NCI-H187 (cell line): ENCODE data around the gene PTPN9.
"Not testable (repeated sequence)": the region's sequence is repeated elsewhere in the genome, so short reads cannot be mapped to it uniquely, and the experiment has no call there.

Experiments
- DNase-seq, 2 experiments: peaks; one replicate each; lab custom pipeline; 2025; lab: John Stamatoyannopoulos, UW

Gene PTPN9

GRCh38 chr15:75530169-75530568, 48.9 kb downstream of the PTPN9 start:
- DNase-seq: no peak

- DNase-seq: not testable (repeated sequence)
These were observed 53.4 kb downstream of the PTPN9 start for GRCh38 chr15:75525756-75526155.

- DNase-seq: no peak
These were observed 56.1 kb downstream of the PTPN9 start for GRCh38 chr15:75523011-75523410.

GRCh38 chr15:75517233-75517632, 61.9 kb downstream of the PTPN9 start:
- no peak for DNase-seq

GRCh38 chr15:75508840-75509532, 70.1 kb downstream of the PTPN9 start:
- no peak for DNase-seq

GRCh38 chr15:75502360-75502759, 76.8 kb downstream of the PTPN9 start:
- no peak for DNase-seq

GRCh38 chr15:75493732-75494131, 85.4 kb downstream of the PTPN9 start:
- no peak for DNase-seq

- no peak for DNase-seq
These were observed 95.2 kb downstream of the PTPN9 start for GRCh38 chr15:75483961-75484360.

GRCh38 chr15:75483556-75483955, 95.6 kb downstream of the PTPN9 start:
- not testable (repeated sequence) for DNase-seq

GRCh38 chr15:75483106-75483505, 96.0 kb downstream of the PTPN9 start:
- no peak for DNase-seq

GRCh38 chr15:75480463-75480862, 98.7 kb downstream of the PTPN9 start:
- not testable (repeated sequence) for DNase-seq

GRCh38 chr15:75479670-75480069, 99.4 kb downstream of the PTPN9 start:
- DNase-seq: no peak

GRCh38 chr15:75477094-75477493, 102.0 kb downstream of the PTPN9 start:
- not testable (repeated sequence) for DNase-seq

GRCh38 chr15:75468913-75469598, 110.1 kb downstream of the PTPN9 start:
- DNase-seq: no peak

- DNase-seq: no peak
These were observed 118.5 kb downstream of the PTPN9 start for GRCh38 chr15:75460646-75461045.

GRCh38 chr15:75459581-75459980, 119.5 kb downstream of the PTPN9 start:
- no peak for DNase-seq

- DNase-seq: no peak
These were observed 122.4 kb downstream of the PTPN9 start for GRCh38 chr15:75456710-75457109.

- DNase-seq: no peak
These were observed 123.1 kb downstream of the PTPN9 start for GRCh38 chr15:75455982-75456531.

- peak; percentile 8 to 16 for DNase-seq
These were observed 123.6 kb downstream of the PTPN9 start for GRCh38 chr15:75455424-75455981.

- DNase-seq: no peak
These were observed 124.4 kb downstream of the PTPN9 start for GRCh38 chr15:75454471-75455378.

GRCh38 chr15:75453703-75454470, 125.2 kb downstream of the PTPN9 start:
- DNase-seq: peak; percentile 84 to 94
